ENCODE results near the gene MR1. TPM values are rescaled to one million over a fixed set of nuclear protein-coding genes. Genes with fewer than 3 reads are reported as not detected.
A peak's percentile ranks its signal among the peaks of the same experiment; 100 is the strongest.

MR1 gene
- total RNA-seq, 1 donor from 2014 or later: 0.99 TPM

DNA sequence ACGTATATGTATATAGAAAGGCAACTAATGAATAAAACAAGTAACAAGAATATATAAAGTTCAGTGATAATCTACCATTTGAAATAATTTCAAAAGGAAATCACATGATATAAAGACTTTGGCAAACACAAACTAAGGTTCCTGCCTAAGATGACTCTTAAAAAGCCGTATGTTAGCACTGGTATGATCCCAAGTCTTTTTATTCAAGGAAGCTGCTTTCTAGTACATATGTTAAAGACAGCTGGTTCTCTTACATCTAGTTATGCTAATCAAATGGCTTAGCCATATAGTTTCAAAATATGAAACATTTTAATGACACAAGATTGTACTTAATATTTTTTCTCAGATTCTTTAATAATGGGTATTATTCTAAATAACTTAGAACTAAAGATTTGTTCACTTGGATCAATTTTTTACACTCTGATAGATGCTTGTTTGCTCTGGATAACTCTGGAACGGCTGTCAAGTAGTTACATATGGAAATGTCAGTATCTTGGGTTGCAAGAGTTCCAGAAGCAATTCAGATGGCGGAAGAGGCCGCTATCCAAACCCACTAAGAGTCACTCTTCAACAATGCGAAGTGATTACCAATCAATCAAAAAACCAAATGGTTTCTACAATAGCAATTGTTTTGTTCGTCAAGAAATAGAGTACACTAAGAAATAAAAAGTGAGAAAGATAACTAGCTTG is 32.5 kb upstream of the MR1 start:
- Mint-ChIP-seq H3K9me3 (no peaks in the 10 kb centered on the region), H3K4me1 (ENCODE audit: unreplicated experiment) (no peaks in the 10 kb centered on the region), H3K4me3 (no peak overlapping the region), H3K27me3 (no peaks in the 10 kb centered on the region), H3K27ac (no peak overlapping the region), H3K36me3 (peaks cover 57% of the 10 kb centered on the region)
- TF ChIP-seq, protein P1, sequence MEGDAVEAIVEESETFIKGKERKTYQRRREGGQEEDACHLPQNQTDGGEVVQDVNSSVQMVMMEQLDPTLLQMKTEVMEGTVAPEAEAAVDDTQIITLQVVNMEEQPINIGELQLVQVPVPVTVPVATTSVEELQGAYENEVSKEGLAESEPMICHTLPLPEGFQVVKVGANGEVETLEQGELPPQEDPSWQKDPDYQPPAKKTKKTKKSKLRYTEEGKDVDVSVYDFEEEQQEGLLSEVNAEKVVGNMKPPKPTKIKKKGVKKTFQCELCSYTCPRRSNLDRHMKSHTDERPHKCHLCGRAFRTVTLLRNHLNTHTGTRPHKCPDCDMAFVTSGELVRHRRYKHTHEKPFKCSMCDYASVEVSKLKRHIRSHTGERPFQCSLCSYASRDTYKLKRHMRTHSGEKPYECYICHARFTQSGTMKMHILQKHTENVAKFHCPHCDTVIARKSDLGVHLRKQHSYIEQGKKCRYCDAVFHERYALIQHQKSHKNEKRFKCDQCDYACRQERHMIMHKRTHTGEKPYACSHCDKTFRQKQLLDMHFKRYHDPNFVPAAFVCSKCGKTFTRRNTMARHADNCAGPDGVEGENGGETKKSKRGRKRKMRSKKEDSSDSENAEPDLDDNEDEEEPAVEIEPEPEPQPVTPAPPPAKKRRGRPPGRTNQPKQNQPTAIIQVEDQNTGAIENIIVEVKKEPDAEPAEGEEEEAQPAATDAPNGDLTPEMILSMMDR (conservative IDR thresholded peaks at IDR 0.05): no peak
- no peak for DNase-seq (ENCODE audit: extremely low spot score, unreplicated experiment)

DNA sequence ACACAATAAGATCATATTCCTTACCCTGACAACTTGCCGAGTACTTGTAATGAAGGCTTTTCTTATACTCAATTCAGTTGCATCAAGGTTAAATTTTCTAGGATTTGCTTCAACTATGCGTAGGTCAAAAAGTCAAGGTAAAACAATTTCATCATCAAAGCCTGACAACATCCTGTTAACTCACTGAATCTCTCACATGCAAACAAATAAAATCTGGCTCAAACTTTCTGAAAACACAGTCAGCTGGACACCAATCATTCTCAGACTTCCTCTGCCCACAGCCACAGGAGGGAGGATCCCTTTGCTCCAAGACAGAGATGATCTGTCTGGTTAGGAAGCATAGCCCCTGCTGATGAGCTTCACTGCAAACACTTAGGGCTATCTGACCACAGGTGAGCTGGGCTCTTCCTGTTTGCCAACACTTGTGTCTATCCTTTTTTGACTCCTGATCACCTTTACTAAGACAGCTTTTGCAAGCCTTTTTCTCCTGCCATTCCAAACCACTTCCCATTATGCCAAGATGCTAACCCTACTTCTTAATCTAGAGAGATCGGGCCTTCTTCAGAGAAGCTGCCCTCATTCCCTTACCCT is 31.1 kb upstream of the MR1 start:
- Mint-ChIP-seq H3K4me1 (ENCODE audit: unreplicated experiment) (no peaks in the 10 kb centered on the region), H3K9me3 (no peaks in the 10 kb centered on the region), H3K36me3 (peaks cover 57% of the 10 kb centered on the region), H3K4me3 (no peak overlapping the region), H3K27me3 (no peaks in the 10 kb centered on the region), H3K27ac (no peak overlapping the region)
- no peak for DNase-seq (ENCODE audit: extremely low spot score, unreplicated experiment)
- TF ChIP-seq, protein P1 (conservative IDR thresholded peaks at IDR 0.05): no peak

DNA sequence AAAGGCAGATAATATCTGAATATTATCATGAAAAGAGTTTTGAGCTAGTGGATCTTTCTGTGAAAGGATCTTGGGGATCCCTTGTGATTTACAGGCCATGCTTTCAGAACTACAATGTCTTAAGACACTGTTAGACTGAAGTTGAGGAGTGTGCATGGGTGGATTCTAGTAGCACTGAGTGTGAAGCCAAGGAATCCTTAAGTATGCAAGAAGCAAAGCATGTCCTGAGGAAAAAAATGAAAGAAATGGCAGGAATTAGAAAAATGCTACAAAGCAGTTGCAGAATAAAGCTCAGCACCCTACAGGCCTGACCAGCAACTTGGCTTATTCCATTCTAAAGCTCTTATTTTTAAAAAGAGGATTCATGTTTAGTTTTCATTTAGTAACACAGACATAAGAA is 23.0 kb upstream of the MR1 start:
- H3K4me3 Mint-ChIP-seq: peak overlapping the region; percentile 7
- no peak for DNase-seq (ENCODE audit: extremely low spot score, unreplicated experiment)
- peaks cover 12% of the 10 kb centered on the region for H3K4me1 Mint-ChIP-seq (ENCODE audit: unreplicated experiment)

DNA sequence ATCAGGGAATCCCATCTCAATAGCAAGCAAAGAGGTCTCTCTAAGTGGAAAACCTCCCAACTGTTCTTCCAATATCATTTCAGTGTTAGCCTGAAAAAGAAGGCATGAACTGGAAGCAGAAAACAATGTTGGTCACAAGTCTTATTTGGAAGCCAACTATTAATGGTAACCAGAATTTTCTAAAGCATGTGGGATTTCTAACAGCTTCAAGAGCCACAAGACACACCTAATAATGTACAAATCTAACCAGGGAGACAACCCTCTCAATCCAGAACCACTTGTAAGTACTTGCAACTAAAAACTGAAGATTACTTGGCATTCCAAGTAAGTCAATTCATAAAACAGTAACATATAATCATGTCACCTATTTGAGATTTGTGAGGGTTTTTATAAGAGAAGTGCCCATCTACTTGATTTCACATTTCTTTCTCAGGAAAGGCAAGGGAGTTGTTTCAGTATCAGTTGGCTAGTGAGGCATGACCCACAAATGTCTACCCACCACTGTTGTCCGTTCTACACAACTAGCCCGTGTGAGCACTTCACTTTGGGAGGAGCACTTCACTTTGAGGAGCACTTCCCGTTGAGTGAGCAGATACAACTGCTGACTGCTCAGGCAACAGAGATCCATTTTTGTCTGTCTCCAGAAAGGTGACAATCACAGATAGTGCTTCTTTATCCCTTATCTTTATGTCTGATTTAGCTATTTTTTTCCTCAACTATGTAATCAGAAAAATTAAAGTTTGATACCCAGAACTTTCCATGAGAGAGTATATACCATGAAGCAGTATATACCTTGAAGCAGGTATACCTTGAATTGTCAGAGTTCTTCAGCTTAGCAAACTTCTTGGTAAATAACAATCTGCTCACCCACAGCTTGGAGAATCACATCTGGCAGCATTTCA is 22.2 kb upstream of the MR1 start:
- no peak overlapping the region for H3K4me3 Mint-ChIP-seq
- H3K9me3 Mint-ChIP-seq: no peaks in the 10 kb centered on the region
- no peaks in the 10 kb centered on the region for H3K27me3 Mint-ChIP-seq
- TF ChIP-seq, protein P1 (conservative IDR thresholded peaks at IDR 0.05): no peak
- H3K27ac Mint-ChIP-seq: no peak overlapping the region
- no peak for DNase-seq (ENCODE audit: extremely low spot score, unreplicated experiment)
- H3K4me1 Mint-ChIP-seq (ENCODE audit: unreplicated experiment): peaks cover 12% of the 10 kb centered on the region
- peaks cover 5% of the 10 kb centered on the region for H3K36me3 Mint-ChIP-seq

More for the DNA sequence above, 23.0 kb upstream of the MR1 start:
- TF ChIP-seq, protein P1 (conservative IDR thresholded peaks at IDR 0.05): no peak
- H3K36me3 Mint-ChIP-seq: peaks cover 7% of the 10 kb centered on the region
- H3K27ac Mint-ChIP-seq: peak overlapping the region; percentile 47
- no peaks in the 10 kb centered on the region for H3K27me3 Mint-ChIP-seq
- no peaks in the 10 kb centered on the region for H3K9me3 Mint-ChIP-seq

DNA sequence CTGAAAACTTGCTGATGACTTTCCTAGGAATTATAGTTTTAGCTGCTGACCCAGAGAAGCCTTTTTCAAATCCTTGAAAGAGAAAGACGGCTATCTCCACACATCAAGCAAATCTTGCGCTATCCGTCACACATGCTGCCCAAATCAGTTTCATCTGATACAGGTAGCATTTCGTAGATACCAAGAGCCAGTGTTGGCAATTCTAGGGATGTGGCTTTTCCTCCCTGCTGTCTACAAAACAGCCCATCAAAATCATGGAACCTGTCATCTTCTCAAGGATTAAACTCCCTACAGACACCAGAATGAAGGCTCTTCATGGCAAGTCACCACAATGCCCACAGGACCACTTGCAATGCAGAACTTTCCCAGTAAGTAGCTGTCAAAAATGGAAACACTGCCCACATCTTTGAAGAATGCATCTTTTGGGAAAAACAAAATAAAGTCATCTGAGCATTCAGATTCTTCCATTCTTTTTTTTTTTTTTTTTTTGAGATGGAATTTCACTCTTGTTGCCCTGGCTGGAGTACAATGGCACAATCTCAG is 21.5 kb upstream of the MR1 start:
- H3K27me3 Mint-ChIP-seq: no peaks in the 10 kb centered on the region
- TF ChIP-seq, protein P1 (conservative IDR thresholded peaks at IDR 0.05): no peak
- no peak overlapping the region for H3K4me3 Mint-ChIP-seq
- DNase-seq (ENCODE audit: extremely low spot score, unreplicated experiment): no peak
- H3K4me1 Mint-ChIP-seq (ENCODE audit: unreplicated experiment): peaks cover 13% of the 10 kb centered on the region
- no peaks in the 10 kb centered on the region for H3K9me3 Mint-ChIP-seq
- H3K27ac Mint-ChIP-seq: no peak overlapping the region
- H3K36me3 Mint-ChIP-seq: peaks cover 4% of the 10 kb centered on the region
